ENCODE data around the gene NEK4. TPM values are rescaled to one million over a fixed set of nuclear protein-coding genes. Genes with fewer than 3 reads are reported as not detected.

The NEK4 gene
- total and polyA plus RNA-seq, 2 of the 13 experiments (the other 11 are each of a cell fraction or from before 2014, with no cell fraction given), result 16.5 to 38.0 TPM

DNA sequence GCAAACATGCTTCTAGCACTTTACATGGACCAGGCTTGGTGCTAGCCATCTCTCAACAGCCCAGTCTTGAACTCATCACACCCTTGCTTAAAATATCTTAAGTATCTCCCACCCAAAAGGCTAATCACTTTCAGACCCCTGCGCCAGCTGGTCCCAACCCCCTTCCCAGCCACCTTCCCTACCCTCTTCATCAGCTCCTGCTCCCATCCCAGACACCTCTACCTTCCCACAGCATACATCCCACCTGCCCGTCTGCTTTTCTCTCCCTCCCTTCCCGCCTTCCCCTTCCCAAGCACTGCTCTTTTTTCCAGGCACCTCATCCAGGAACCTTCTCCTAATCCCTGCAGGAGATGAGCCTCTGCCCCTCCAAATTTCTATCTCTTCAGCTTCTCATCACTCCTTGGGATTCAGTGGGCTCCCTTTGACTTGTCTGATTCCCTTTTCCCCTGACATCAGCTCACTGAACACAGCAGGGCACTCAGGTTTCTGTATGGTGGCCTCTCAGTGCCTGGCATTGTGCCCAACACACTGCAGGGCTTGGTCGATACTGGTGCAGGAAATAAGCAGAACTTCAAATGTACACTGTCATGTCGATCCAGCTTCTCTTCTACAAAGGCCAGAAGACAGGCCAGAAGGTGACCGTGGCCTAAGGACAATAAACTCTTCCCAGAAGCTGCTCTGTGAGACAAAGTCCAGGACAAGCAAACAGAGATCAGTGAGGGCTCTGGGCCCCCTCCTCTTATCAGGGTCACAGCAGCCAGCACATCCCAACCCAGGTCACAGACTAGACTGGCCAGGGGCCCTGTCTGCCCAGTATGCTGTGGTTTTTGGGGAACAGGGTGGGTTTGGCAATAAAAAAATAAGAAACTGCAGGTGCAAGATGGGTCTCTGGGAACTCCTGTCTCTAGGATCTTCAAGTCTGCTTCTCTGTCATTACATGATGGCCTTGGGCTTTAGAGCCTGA is 4.4 kb upstream of the NEK4 start (continued):
- TF ChIP-seq MNT (IDR thresholded peaks at IDR 0.05), result no peak
- no peak for TF ChIP-seq NBN (conservative IDR thresholded peaks at IDR 0.05)
- no peak for TF ChIP-seq ZNF3 (CRISPR knock-in tag; IDR thresholded peaks at IDR 0.05)
- peak; percentile 43 for TF ChIP-seq PHF5A (CRISPR knock-in tag; IDR thresholded peaks at IDR 0.05; ENCODE audit: low read depth, unreplicated experiment)
- no peak for TF ChIP-seq ZNF577 (CRISPR knock-in tag; IDR thresholded peaks at IDR 0.05; ENCODE audit: borderline replicate concordance, low read depth)
- peak; percentile 86; the same call in 1 of the 2 replicates for TF ChIP-seq ETV5 (CRISPR knock-in tag; IDR thresholded peaks at IDR 0.05; ENCODE audit: borderline replicate concordance)
- TF ChIP-seq ZNF335 (CRISPR knock-in tag; IDR thresholded peaks at IDR 0.05), result no peak
- TF ChIP-seq RBAK (CRISPR knock-in tag; IDR thresholded peaks at IDR 0.05), result 0 out of 2 replicates have a peak, but pooled peaks have one; percentile 36
- TF ChIP-seq ZFP36 (IDR thresholded peaks at IDR 0.05; ENCODE audit: borderline replicate concordance, low read depth, low read length, partially characterized antibody), result no peak
- TF ChIP-seq AKAP8 (CRISPR knock-in tag; IDR thresholded peaks at IDR 0.05), result 0 out of 2 replicates have a peak, but pooled peaks have one; percentile 29
- TF ChIP-seq EP300 (IDR thresholded peaks at IDR 0.05; ENCODE audit: low read depth in 2 of 2, low read length in 2 of 2), result peak; percentile 61 to 92; a peak in 3 of 4 replicates
- TF ChIP-seq EP300 (CRISPR knock-in tag; IDR thresholded peaks at IDR 0.05; ENCODE audit: borderline replicate concordance), result peak; percentile 86
- TF ChIP-seq HNRNPL (IDR thresholded peaks at IDR 0.05; ENCODE audit: low read depth, low read length), result 0 out of 2 replicates have a peak, but pooled peaks have one; percentile 41
- no peak for TF ChIP-seq ATM (IDR thresholded peaks at IDR 0.05; ENCODE audit: borderline replicate concordance)
- peak; percentile 22; the same call in 1 of the 2 replicates for TF ChIP-seq ZNF430 (CRISPR knock-in tag; IDR thresholded peaks at IDR 0.05)
- no peak for TF ChIP-seq MXD1 (CRISPR knock-in tag; IDR thresholded peaks at IDR 0.05)
- TF ChIP-seq ZNF326 (CRISPR knock-in tag; IDR thresholded peaks at IDR 0.05; ENCODE audit: borderline replicate concordance), result no peak
- no peak for TF ChIP-seq AHR (CRISPR knock-in tag; IDR thresholded peaks at IDR 0.05)
- no peak for TF ChIP-seq ZNF446 (CRISPR knock-in tag; IDR thresholded peaks at IDR 0.05)
- peak; percentile 51; the same call in 1 of the 2 replicates for TF ChIP-seq ZNF564 (CRISPR knock-in tag; IDR thresholded peaks at IDR 0.05)
- no peak for TF ChIP-seq ZBTB1 (CRISPR knock-in tag; IDR thresholded peaks at IDR 0.05; ENCODE audit: borderline replicate concordance)
- TF ChIP-seq CBX1 (IDR thresholded peaks at IDR 0.05; ENCODE audit: low read depth), result no peak
- no peak for TF ChIP-seq ZNF557 (CRISPR knock-in tag; IDR thresholded peaks at IDR 0.05)
- TF ChIP-seq ZNF7 (CRISPR knock-in tag; IDR thresholded peaks at IDR 0.05), result no peak
- no peak for TF ChIP-seq NFRKB (IDR thresholded peaks at IDR 0.05)
- TF ChIP-seq ZNF292 (CRISPR knock-in tag; IDR thresholded peaks at IDR 0.05; ENCODE audit: borderline replicate concordance, low read depth), result peak; percentile 60; the same call in 1 of the 2 replicates
- TF ChIP-seq RFXANK (CRISPR knock-in tag; IDR thresholded peaks at IDR 0.05), result no peak
- TF ChIP-seq ZNF275 (CRISPR knock-in tag; IDR thresholded peaks at IDR 0.05; ENCODE audit: borderline replicate concordance), result peak; percentile 76; the same call in 1 of the 2 replicates
- no peak for TF ChIP-seq ZNF260 (CRISPR knock-in tag; IDR thresholded peaks at IDR 0.05; ENCODE audit: borderline replicate concordance, low read depth)

Measured in HepG2 (cell line).